PC-9 (cell line): ENCODE results near the gene SHROOM3.

ENCODE experiments used
- EZH2 ChIP-seq: fragments of 200-600 bp; sonication (generic); IDR thresholded peaks from 2 replicates; pipeline ENCODE4 v1.8.0; 2017; ENCODE audit warnings: antibody characterized with exemption, low read depth
- TF ChIP-seq, protein P1 (sequence below): fragments of 200-600 bp; sonication (generic); conservative IDR thresholded peaks from 2 replicates; pipeline ENCODE4 v1.6.1; 2017; ENCODE audit warnings: mixed run types, antibody characterized with exemption, mild to moderate bottlenecking, moderate library complexity

DNA sequence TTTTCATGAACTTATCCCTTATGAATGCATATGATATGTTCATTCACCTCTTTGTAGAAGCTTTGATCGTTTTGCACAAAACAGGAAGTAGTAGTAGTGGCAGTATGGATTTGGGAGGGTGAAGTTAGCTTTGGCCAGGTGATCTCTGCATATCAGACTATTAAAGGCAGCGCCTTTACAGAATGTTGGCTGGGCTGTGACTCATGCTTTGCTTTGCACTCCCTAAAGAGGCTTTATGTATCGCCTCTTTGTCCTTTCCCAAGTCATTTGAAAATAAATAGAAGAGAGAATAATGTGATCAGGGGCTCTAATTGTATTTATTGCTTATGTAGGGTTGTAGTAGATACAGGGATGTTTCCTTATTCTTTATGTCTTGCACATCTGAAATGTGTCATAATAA, 50.4 kb downstream of the SHROOM3 start:
- TF ChIP-seq EZH2, result no peak
- TF ChIP-seq, protein P1, sequence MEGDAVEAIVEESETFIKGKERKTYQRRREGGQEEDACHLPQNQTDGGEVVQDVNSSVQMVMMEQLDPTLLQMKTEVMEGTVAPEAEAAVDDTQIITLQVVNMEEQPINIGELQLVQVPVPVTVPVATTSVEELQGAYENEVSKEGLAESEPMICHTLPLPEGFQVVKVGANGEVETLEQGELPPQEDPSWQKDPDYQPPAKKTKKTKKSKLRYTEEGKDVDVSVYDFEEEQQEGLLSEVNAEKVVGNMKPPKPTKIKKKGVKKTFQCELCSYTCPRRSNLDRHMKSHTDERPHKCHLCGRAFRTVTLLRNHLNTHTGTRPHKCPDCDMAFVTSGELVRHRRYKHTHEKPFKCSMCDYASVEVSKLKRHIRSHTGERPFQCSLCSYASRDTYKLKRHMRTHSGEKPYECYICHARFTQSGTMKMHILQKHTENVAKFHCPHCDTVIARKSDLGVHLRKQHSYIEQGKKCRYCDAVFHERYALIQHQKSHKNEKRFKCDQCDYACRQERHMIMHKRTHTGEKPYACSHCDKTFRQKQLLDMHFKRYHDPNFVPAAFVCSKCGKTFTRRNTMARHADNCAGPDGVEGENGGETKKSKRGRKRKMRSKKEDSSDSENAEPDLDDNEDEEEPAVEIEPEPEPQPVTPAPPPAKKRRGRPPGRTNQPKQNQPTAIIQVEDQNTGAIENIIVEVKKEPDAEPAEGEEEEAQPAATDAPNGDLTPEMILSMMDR, result no peak
